Measurements from ENCODE around the gene DIRAS1.

GRCh38 chr19:2675892-2676291 is 45.3 kb downstream of the DIRAS1 start:
- TF ChIP-seq CTCF (IDR thresholded peaks at IDR 0.05; ENCODE audit: control extremely low read depth in 1 of 3, insufficient read depth in 1 of 3, low read depth in 1 of 3, low read length in 3 of 3) (no peak), YY1 (IDR thresholded peaks at IDR 0.05; ENCODE audit: low read depth, low read length) (no peak), RFX5 (IDR thresholded peaks at IDR 0.05; ENCODE audit: borderline replicate concordance, low read depth, low read length) (no peak), EZH2 (IDR thresholded peaks at IDR 0.05; ENCODE audit: low read depth, low read length, severe bottlenecking) (no peak), POLR2A (IDR thresholded peaks at IDR 0.05; ENCODE audit: control extremely low read depth in 1 of 2, low read depth in 2 of 2, low read length in 2 of 2) (no peak), ATF2 (IDR thresholded peaks at IDR 0.05; ENCODE audit: low read length) (no peak)

Measured in H1 (cell line).